HTR-8/SVneo (cell line): Measurements from ENCODE around the gene ALG9.
"Not testable (repeated sequence)": the region's sequence is repeated elsewhere in the genome, so short reads cannot be mapped to it uniquely, and the experiment has no call there.

ENCODE experiments used
- DNase-seq: peaks from one replicate; pipeline ENCODE4 v3.0.0; 2011; ENCODE audit warnings: low spot score, mixed read lengths; ENCODE audit not compliant: insufficient read length
- FAIRE-seq: peaks from 2 replicates; lab custom pipeline; 2011; peaks lifted over from hg19 to GRCh38; lab: Jason Lieb, UNC

ALG9 gene

DNA sequence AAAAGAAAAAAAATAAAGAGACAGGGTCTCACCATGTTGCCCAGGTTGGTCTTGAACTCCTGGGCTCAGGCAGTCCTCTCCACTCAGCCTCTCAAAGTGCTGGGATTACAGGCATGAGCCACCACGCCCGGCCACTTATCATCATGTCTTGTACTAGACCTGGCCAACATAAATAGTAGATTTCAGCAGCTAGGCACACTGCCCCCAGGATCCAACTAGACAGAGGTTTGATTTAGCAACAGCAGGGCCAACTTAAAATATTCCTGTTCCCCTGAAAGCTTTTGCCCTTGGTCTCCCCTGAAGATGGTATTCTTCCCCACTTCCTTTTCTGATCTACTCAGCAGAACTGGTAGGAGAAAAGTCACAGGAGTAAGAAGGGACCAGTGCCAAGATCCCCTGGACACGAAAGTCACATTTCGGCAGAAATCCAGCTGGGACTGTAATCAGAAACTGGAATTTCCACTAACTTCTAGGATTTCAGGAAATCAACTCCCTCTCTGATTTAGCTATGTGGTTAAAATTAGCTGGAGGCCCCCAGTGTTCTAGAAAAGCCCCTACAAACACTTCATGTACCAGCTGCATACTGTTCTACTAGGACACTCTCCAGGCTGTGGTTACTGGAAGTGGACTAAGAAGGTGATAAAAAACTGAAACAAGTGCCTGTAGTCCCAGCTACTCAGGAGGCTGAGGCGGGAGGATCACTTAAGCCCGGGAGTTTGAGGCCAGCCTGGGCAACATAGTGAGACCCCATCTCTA, 96.2 kb downstream of the ALG9 start:
- no peak for DNase-seq
- no peak for FAIRE-seq

DNA sequence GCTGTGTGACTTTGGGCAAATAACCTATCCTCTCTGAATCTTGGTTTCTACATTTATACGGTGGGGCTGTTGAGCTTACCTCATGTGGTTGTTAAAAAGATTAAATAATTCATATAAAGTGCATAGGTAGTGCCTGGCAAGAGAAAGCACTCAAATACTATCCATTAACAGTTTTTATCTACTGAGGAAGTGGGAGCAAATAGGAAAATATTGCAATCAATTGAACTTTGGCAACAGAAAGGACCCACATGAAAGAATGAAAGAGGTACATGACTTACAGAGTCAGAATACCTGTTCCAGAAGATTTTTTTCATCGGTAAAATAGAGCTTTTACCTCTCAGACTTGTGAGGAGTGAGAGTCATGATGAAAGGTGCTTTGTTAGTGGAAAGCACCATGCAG, 98.8 kb downstream of the ALG9 start:
- FAIRE-seq (no peak), DNase-seq (no peak)

DNA sequence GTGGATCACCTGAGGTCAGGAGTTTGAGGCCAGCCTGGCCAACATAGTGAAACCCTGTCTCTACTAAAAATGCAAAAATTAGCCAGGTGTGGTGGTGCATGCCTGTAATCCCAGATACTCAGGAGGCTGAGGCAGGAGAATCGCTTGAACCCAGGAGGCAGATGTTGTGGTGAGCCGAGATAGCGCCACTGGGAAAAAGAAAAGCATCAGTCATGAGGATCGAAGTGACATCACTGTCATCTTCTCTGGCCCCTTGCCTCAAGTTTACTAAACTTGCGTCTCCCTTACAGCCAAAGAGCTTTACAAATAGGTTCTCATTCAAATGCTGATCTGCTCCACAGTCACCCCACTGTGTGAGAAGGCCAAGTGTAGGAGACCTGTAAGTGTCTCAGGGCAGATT, 100.2 kb downstream of the ALG9 start:
- FAIRE-seq: not testable (repeated sequence)

DNA sequence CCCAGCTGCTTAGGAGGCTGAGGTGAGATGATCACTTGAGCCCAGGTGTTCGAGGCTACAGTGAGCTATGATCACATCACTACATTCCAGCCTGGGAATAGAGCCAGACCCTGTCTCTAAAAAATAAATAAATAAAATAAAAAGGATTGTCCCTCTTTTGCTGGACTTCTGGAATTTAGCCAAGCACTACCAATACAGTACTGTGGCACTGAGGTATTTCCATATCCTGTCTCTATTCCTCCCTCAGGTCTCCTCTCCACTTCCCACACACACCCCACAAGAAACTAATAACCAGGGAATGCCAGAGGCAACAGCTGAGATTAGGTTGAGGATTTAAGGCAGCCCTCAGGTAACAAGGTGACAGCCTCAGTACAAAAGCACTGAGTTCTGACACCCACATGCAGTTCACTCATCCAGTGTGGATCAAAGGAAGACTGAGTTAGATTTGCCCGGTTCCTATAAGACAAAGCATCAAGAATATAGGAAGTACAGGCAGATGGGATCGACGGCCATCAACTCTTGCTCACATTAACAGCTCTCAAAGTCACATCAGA, 100.7 kb downstream of the ALG9 start:
- peak; percentile 33 for FAIRE-seq
- no peak for DNase-seq

More for the DNA sequence above, 100.2 kb downstream of the ALG9 start:
- DNase-seq: not testable (repeated sequence)

DNA sequence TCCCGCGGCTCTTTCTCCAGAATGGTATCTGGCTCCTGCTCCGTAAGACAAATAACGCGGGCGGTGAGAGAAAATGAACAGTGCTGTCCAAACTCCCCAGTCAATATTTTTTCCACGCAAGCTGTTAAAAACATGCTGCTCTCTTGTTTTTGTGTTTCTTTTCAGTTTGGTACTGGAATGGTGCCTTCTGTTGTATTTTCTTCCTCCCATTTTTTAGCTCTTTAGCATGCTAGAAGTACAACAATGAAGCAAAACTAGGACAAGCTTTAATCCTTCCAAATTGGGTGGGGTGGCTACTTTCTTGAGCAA, 104.6 kb downstream of the ALG9 start:
- FAIRE-seq: no peak
- no peak for DNase-seq

DNA sequence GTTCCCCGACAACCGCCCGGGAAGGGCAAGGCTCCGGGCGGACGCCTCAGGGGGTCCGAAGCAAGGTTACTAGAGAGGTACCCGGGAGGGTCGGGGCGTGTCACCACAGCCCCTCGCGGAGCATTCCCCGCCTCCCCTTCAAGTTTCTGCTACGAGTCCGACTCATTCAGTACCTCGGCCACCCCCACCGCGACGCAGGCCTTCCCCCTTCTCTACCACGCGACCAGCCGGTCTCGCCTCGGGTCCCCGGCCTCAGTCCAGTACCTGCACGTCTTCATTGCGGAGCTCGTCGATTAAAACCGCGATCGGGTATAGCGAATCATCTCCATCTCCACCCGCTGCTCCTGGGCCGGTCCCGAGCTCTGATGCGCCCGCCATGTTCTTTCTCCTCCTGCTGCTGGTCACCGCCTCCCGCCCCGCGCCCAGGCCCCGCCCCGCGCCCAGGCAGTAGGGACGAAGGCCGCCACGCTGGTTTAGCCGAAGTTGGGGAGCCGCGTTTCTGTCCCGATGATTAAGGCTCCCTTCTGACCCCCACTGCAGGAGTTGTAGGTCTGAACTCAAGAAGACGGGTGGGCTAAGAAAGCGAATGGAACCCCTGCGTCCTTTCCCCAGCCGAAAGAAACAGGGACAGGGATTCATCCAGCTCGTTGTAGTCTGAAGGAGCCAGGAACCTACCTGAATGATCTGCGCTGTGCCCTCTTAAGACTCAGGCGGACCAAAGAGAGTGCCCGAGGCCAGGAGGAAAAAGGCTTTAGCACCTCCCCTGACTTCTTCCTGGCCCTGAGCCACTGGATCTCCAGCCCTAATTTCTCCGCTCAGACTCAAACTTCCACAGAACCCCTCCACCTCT, 105.2 kb downstream of the ALG9 start, which contains the start of gene PPP2R1B:
Gene PPP2R1B (minus strand): TSS at position 406 of the 850 bp plus-strand sequence. CDS start 28 bp downstream, at position 378.
- FAIRE-seq: peak; percentile 94
- DNase-seq: peak; percentile 99

DNA sequence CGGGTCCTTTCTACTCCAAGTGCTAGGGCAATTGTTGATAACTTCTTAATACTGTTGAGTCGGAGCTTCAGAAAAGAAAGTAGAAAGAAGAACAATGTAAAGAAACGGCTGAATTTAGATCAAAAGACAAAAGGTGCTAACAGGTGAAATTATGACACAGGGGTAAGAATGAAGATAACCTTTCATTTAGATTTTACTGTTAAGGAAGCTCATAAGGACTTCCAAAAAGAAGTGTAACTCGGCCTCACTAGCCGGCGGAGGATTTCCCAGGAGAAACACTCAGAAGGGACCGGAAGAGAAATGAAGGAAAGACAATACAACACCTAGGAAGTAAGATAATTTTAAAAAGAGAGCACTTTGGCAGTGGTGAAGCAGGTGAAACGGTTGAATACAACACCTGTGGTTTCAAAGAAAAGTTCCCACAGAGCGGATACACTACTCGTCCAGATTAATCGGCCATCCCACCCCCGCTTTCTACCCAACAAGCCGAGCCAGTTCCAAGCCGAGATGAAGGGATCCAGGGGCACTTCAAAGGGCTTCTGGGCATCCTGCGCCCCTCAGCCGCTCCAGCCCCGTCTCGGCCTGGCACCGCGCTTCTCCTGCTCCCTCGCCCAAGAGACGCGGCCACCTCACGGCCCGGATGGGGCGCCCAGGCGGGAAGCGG, 105.9 kb downstream of the ALG9 start:
- DNase-seq: peak; percentile 26

DNA sequence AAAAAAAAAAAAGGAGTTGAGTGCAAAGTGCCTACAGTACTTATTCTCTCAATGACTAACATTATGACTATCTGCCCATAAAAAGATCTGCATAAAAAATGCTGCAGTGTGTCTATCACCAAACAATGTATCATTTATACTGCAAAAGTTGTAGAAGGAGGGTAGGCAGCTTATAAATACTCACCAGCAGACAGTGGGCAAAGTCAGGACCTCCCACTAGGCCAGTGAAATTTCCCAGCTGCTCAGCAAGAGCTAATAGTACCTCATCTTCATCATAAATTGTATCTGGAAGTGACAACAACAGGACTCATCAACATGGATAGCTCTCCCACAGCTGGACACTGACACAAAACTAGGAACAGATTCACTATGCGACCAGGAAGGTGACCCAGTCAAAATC, 106.8 kb downstream of the ALG9 start:
- FAIRE-seq: peak; percentile 72
- DNase-seq: no peak

More for the DNA sequence above, 105.9 kb downstream of the ALG9 start:
- peak; percentile 44 for FAIRE-seq

DNA sequence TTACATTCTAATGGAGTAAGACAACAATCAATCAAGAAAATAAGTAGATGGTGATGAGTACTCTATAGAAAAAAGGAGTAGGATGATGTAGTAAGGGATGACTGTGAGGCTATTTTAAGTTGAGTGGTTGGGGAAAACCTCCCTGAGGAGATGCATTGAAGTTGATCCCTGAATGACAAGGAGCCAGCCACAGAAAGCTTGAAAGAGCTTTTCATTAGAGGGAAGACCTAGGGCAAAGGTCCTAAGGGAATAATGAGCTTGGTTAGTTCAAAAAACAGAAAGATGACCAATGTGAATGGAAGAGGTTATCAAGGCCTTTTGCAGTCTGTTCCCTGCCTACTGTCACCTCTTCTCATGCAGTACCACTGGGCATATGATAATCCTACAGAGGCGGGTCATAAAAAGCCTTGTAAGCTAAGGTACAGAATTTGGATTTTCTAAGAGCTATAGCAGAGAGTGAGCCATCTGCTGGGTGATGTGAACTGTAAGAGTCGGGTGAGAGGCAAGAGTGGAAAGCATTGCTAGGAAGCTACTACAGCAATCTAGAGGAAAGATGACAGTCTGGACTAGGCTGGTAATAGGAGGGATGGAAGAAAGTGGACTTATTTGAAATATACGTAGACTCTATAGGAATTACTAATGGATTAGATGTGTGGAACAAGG, 108.3 kb downstream of the ALG9 start:
- FAIRE-seq: peak; percentile 78
- no peak for DNase-seq

DNA sequence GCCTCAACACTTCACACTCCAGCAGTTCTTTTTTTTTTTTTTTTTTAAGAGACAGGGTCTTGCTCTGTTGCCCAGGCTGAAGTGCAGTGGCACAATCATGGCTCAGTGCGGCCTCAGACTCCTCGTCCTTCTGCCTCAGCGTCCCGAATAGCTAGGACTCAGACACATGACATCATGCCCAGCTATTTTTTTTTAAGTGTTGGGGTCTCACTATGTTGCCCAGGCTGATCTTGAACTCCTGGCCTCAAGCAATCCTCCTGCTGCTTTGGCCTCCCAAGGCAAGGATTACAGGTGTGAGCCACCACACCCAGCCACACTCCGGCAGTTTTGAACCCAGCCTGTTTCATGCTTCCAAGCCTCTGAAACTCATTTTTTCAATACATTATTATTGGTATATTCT, 108.9 kb downstream of the ALG9 start:
- no peak for FAIRE-seq
- DNase-seq: no peak

DNA sequence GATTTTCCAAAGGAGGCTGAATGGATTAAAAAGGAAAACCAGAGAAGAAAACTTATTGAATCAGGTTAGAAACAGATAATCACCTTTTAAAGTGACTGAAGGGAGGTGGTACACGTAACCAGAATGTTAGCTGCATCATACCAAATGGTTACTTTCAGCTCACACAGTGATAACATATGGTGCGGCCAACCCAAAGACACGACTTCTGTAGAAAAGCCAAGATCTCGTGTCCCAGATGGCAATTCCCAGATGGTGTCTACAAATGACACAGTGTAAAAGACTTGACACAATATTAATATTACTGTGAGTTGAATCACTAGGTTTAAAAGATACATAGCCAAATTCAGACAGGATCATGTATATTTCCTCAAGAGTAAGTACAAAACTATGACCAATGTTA, 110.3 kb downstream of the ALG9 start:
- FAIRE-seq: peak; percentile 69
- DNase-seq: no peak

DNA sequence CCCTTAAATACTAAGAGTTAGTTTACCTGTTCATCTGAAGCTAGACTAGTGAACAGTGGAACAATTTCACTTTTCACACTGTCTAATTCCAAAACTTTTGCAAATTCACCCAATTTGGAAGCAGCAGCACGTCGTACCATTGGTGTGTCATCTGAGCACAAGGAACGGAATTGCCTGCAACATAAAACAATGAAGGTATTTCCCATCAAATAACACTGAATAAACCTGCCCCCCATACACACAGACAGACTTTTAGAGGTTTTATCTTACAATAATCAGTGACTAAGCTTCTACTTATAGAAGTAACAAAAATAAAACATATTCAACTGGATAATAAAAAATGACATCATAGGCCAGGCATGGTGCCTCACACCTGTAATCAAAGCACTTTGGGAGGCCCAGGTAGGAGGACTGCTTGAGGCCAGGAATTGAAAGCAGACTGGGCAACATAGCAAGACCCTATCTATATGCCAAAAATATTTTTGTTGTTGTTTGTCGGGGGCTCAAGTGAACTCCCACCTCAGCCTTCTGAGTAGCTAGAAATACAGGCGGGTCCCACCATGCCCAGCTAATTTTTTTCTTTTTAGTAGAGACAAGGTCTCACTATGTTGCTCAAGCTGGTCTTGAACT, 111.5 kb downstream of the ALG9 start:
- no peak for FAIRE-seq
- no peak for DNase-seq

DNA sequence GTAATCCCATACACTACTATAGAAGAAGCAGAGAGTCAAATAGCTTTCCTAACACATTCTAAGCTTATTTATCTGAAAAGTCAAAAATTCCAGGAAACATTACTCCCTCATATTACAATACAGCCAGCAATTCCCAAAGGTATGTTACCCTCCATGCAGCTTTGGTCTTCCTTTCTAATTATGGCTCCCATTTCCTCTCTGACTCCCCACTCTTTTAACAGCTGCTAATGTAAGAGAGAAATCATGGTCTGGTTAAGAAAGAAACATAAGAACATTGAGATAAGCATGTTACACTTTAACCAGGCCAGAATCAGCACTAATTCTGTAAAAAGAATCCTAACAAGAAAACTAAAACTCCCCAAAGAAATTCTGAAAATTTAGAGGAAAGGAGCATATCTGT, 112.0 kb downstream of the ALG9 start:
- FAIRE-seq: peak; percentile 13
- no peak for DNase-seq

DNA sequence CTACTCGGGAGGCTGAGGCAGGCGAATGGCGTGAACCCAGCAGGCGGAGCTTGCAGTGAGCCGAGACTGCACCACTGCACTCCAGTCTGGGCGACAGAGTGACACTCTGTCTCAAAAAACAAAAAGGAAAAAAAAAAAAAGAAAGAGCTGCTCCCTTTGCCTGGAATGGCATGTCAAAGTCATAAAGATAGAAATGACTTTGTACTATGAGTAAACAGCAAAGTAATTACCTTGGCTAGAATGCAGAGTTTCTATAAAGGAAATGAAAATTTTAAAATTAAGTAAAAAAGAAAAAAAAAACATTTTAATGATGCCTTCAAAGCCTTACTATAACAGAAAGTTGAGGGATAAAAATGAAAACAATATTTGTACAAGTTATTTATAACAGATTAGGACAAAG, 115.3 kb downstream of the ALG9 start:
- DNase-seq (no peak), FAIRE-seq (no peak)

DNA sequence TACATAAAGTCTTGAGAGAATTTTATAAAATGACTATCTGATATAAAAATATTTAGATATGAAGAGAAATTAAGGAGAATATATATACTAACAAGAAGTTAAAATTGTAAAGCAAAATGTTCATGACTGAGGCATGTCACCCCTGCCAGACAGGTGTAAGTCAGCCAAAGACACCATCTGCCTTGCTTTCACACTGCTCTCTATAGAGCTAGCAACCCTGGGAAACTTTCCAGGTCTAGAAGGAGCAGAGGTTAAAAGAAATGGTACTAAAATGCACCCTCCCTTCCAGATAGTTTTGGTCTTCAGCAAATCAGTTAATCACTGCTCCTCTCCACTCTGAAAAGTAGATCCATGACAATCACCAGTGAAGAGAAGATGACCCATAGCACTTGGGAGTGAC, 121.7 kb downstream of the ALG9 start:
- DNase-seq (no peak), FAIRE-seq (no peak)

DNA sequence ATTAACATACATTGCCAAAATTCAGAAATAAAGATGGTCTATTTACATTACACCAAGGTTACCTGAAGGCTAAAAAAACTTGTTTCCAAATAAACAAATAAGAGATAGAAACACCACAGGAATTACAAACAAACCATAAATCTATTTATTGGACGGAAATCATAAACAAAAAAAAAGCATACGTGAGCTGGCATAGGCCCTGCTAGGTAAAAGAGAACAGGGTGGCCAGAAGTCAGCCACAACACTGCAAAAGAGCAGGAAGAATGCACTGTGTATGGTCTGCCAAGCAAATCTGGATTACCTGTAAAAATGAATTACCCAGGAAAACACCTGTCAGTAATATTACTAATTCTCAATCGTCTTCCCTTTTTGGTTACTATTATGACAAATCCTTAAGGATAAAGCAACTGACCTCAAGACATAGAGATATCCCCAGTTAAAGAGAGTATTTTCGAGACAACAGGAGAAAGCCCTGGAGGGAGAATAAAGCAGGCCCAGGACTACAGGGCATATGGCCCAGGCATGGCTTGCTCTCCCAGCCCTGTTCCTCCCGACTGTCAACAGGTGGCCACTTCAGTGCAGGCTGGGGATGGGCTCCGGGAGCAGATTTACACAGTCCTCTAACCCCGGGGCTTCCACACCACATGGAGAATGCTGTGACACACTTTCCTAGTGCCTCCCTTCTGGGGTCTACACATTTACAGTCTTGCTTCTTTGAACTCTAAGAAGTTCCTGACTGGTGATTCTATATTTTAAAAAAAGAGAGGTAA, 123.2 kb downstream of the ALG9 start:
- peak; percentile 42 for FAIRE-seq
- DNase-seq: no peak

DNA sequence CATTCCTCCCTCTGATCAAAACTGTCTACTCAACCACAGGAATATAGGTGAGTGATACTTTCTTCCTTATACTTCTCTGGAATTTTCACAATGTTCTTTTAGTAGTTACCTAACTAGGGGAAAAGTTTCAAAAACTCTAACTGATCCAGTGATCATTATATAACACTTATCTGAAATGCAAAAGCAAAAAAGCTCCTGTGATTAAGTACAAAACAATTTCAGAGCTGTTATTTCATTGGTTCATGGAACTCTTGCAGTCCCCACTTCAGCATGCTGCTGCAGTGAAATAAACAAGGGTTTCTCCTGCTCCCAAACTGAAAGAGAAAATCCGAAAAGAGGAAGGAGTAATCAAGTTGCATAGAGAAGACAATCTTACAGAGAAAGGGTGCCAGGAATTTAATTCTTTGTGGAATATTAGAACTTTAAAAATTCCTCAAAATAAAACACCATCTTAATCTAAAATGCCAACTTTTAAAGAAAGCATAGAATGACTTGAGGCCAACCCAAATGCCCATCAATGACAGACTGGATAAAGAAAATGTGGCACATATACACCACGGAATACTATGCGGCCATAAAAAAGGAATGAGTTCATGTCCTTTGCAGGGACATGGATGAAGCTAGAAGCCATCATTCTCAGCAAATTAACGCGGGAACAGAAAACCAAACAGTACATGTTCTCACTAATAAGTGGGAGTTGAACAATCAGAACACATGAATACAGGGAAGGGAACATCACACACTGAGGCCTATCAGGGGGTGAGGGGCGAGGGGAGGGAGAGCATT, 125.5 kb downstream of the ALG9 start:
- DNase-seq (no peak), FAIRE-seq (peak; percentile 92)

DNA sequence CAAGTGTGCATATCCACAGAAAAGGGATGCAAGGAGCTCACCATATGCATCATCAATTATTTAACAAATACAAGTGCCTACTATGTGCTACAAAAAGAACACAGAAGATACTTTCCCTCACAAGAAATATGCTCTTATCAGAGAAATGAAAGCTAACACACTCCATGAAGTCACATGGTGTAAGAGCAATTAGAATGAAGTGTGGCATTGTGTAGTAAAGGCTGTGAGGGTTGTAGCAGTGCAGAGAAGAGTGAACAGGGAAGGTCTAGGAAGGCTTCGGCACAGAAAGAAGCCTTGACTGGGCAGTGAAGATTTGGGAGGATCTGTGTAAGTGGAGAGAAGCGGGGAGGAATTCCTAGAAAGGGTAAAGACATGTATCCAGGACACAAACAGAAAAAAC, 127.7 kb downstream of the ALG9 start:
- DNase-seq (no peak), FAIRE-seq (peak; percentile 96)
